K562 (cell line): ENCODE results near the gene ACVR1C. TPM values are rescaled to one million over a fixed set of nuclear protein-coding genes. Genes with fewer than 3 reads are reported as not detected.

ENCODE experiments used
- ATAC-seq: fragments of 200-7000 bp; cut with Tn5 transposase; 3 replicates; pipeline ENCODE4 v1.9.1; 2020; ENCODE audit warnings: moderate library complexity
- BruUV-seq: library from RNA; stranded (reverse); fragments of 400-500 nt; replicated peaks from 2 replicates; lab custom pipeline; 2021; lab: Mats Ljungman, UMichigan
- CTCF ChIA-PET: fragments of 300-600 bp; formaldehyde crosslinking; extraction: SDS; loops from one replicate; lab custom pipeline; 2021; ENCODE audit warnings: low intra/inter-chr PET ratio; lab: Yijun Ruan, JAX
- POLR2A ChIA-PET: fragments of 300-600, 350-650 bp; sonication (Branson Sonifier 250); formaldehyde crosslinking; extraction: SDS; loops from one replicate; lab custom pipeline; 2021; ENCODE audit warnings: antibody characterized with exemption, inconsistent platforms; lab: Yijun Ruan, JAX
- DNase-seq, 4 experiments: peaks; one replicate each; pipeline versions ENCODE4 v3.0.0 to v3.0.0-alpha.2; 2011 to 2018; ENCODE audit warnings: low spot score in 3 of 4, mixed read lengths in 3 of 4; ENCODE audit errors: extremely low read depth in 1 of 4
- FAIRE-seq: peaks from 2 replicates; lab custom pipeline; 2011; peaks lifted over from hg19 to GRCh38; lab: Jason Lieb, UNC
- H2AFZ ChIP-seq: 2 replicates; pipeline ENCODE4 v1.6.0; 2011; ENCODE audit warnings: low read depth, low read length, control low read depth, inconsistent platforms
- H3K27ac ChIP-seq: fragments of 200-600 bp; 3 replicates; pipeline ENCODE4 v1.8.0; 2011; ENCODE audit warnings: low read depth, mild to moderate bottlenecking, control low read depth, inconsistent platforms, low read length, moderate library complexity, mixed read lengths; ENCODE audit errors: extremely low read depth
- H3K27me3 ChIP-seq, 2 experiments: fragments of 300-600 bp in 1 of 2; 2 replicates in 1 of 2; 3 replicates in 1 of 2; pipeline versions ENCODE4 v1.6.0 to v1.8.0; 2011; ENCODE audit warnings: inconsistent platforms in 2 of 2, low read length in 2 of 2, mild to moderate bottlenecking in 1 of 2, mixed read lengths in 1 of 2, moderate library complexity in 1 of 2; ENCODE audit not compliant: control insufficient read depth in 2 of 2, insufficient read depth in 2 of 2
- H3K36me3 ChIP-seq: fragments of 300-600 bp; 3 replicates; pipeline ENCODE4 v1.8.0; 2011; ENCODE audit warnings: mild to moderate bottlenecking, low read length, inconsistent platforms; ENCODE audit not compliant: control insufficient read depth, insufficient read depth
- H3K4me1 ChIP-seq, 2 experiments: fragments of 200-600 bp in 1 of 2; replicated peaks in 1 of 2; 2 replicates in 1 of 2; 3 replicates in 1 of 2; pipeline versions ENCODE4 v1.5.1 to v1.8.0; 2011; ENCODE audit warnings: inconsistent platforms in 2 of 2, low read length in 2 of 2, mild to moderate bottlenecking in 1 of 2, mixed read lengths in 1 of 2, moderate library complexity in 1 of 2; ENCODE audit not compliant: control insufficient read depth in 2 of 2, insufficient read depth in 2 of 2
- H3K4me2 ChIP-seq: 2 replicates; pipeline ENCODE4 v1.6.1; 2011; ENCODE audit warnings: low read length, control low read depth, inconsistent platforms, mixed read lengths; ENCODE audit not compliant: insufficient read depth
- H3K4me3 ChIP-seq: fragments of 200-600 bp; sonication (generic), shearing (Covaris generic); 2 replicates; pipeline ENCODE4 v1.5.1; 2016; ENCODE audit warnings: control low read depth, inconsistent platforms
- H3K79me2 ChIP-seq: fragments of 200-600 bp; 3 replicates; pipeline ENCODE4 v1.8.0; 2011; ENCODE audit warnings: low read length, inconsistent platforms; ENCODE audit not compliant: control insufficient read depth, insufficient read depth
- H3K9ac ChIP-seq, 2 experiments: 2 replicates each; pipeline versions ENCODE4 v1.6.0 to v1.6.1; 2011; ENCODE audit warnings: low read depth in 2 of 2, low read length in 2 of 2, control low read depth in 1 of 2, inconsistent platforms in 1 of 2, mild to moderate bottlenecking in 1 of 2, mixed read lengths in 1 of 2; ENCODE audit not compliant: insufficient read depth in 1 of 2
- H3K9me1 ChIP-seq: one replicate; pipeline ENCODE4 v1.6.0; 2011; ENCODE audit warnings: inconsistent platforms, mild to moderate bottlenecking, low read length, moderate library complexity; ENCODE audit not compliant: control insufficient read depth, insufficient read depth
- H3K9me3 ChIP-seq: replicated peaks from 2 replicates; pipeline ENCODE4 v1.5.1; 2011; ENCODE audit warnings: low read depth, low read length, inconsistent platforms; ENCODE audit not compliant: control insufficient read depth, insufficient read depth
- H4K20me1 ChIP-seq: replicated peaks from 2 replicates; pipeline ENCODE4 v1.6.1; 2011; ENCODE audit warnings: low read length, inconsistent platforms, mixed read lengths; ENCODE audit not compliant: control insufficient read depth, insufficient read depth
- HLTF ChIP-seq: fragments of 450-650 bp; IDR thresholded peaks from 2 replicates; pipeline ENCODE4 v1.6.1; 2016
- NCOA1 ChIP-seq: fragments of 450-650 bp; IDR thresholded peaks from 2 replicates; pipeline ENCODE4 v1.6.1; 2016; ENCODE audit warnings: low read depth
- RFX1 ChIP-seq: fragments of 450-650 bp; IDR thresholded peaks from 2 replicates; pipeline ENCODE4 v1.6.1; 2016; ENCODE audit warnings: mild to moderate bottlenecking, moderate library complexity
- ZC3H4 ChIP-seq: sonication (generic); formaldehyde crosslinking; IDR thresholded peaks from 2 replicates; pipeline ENCODE4 v1.9.0; 2021; ENCODE audit warnings: missing genetic modification reagents, borderline replicate concordance
- WGBS: fragments of 100-300 bp; shearing (Covaris generic); methylation state at CpG from one replicate; pipeline ENCODE4 v1.1.6; 2016; ENCODE audit warnings: low coverage, mixed read lengths; ENCODE audit not compliant: insufficient coverage; ENCODE audit errors: missing lambda C conversion rate; 5-methylcytosine and 5-hydroxymethylcytosine counted together
- in situ Hi-C: fragments of 300-500 bp; cut with MboI; formaldehyde crosslinking; loops from 4 replicates; pipeline ENCODE4 v1.15.0; 2018; ENCODE audit warnings: inconsistent platforms, mixed read lengths
- intact Hi-C: fragments of 100-400 bp; cut with micrococcal nuclease; formaldehyde crosslinking; loops from 2 replicates; pipeline ENCODE4 v1.14.2; 2022
- polyA plus RNA-seq, 8 experiments: library from polyadenylated mRNA; depleted of rRNA in 4 of 8; stranded (reverse) in 5 of 8; unstranded in 3 of 8; fragments of >200 nt; fragmentation: Nextera tagmentation in 2 of 8; fragmentation: Illumina TruSeq in 1 of 8; extraction: Ambion mirVana in 2 of 8; extraction: Trizol in 1 of 8; gene quantifications; 2 replicates each; pipeline versions ENCODE4 v1.2.1 to v1.2.3, GENCODE V29; 2011 to 2014; ENCODE audit warnings: inconsistent platforms in 1 of 8, missing spikeins in 1 of 8
- total RNA-seq, 7 experiments: library from RNA; depleted of rRNA in 6 of 7; stranded (reverse); fragments of >200 nt in 6 of 7; fragmentation: Illumina TruSeq in 2 of 7; extraction: Trizol in 2 of 7; gene quantifications; 2 replicates each; pipeline versions ENCODE4 v1.2.1 to v1.2.3, GENCODE V29; 2011 to 2021; ENCODE audit warnings: low replicate concordance in 1 of 7

Gene ACVR1C
- total and polyA plus RNA-seq, 9 of the 15 experiments (the other 6 are each of a cell fraction or from before 2014, with no cell fraction given) = 0.05 to 0.58 (median 0.28) TPM

DNA sequence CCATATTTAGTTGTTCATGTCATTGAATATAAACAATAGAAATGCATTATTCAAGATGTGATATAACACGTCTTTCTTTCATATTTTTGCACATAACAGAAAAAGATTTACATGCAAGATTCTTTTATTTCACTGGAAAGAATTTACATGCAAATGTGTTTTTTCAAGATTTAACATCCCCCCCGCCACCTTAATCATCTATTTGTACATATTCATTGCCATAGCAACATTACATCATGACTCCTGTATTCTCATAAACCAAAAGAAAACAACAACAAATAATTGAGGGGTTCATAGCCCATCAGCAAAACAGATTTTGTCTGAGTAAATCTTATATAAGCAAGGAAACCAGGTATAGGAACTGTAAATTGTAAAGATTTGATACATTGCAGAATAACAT lies 3.2 kb upstream of the ACVR1C start:
- DNase-seq (no peak), ATAC-seq (no peak), FAIRE-seq (no peak)
- CTCF ChIA-PET = no interaction called here
- H3K36me3 ChIP-seq = no peaks in the 10 kb centered on the region
- H3K4me3 ChIP-seq = no peak overlapping the region
- no peak overlapping the region for H3K27ac ChIP-seq
- no peak overlapping the region for H2AFZ ChIP-seq
- in situ Hi-C loops (no loop called here), intact Hi-C loops (no loop called here)
- 0% methylated on average over 2 of the region's 2 CpGs for WGBS
- H3K9me1 ChIP-seq = no peaks in the 10 kb centered on the region
- no TSS peak for BruUV-seq
- no peaks in the 10 kb centered on the region for H3K9me3 ChIP-seq
- H3K4me1 ChIP-seq = peaks cover 0 to 13% of the 10 kb centered on the region in 2 experiments; a peak in 2 of 5 replicates
- H3K27me3 ChIP-seq = peaks cover 13 to 16% of the 10 kb centered on the region in 2 experiments
- H3K79me2 ChIP-seq = no peaks in the 10 kb centered on the region
- TF ChIP-seq RFX1 (peak; percentile 22; the same call in 1 of the 2 replicates), NCOA1 (no peak)
- no peak overlapping the region for H3K9ac ChIP-seq
- no peaks in the 10 kb centered on the region for H4K20me1 ChIP-seq
- H3K4me2 ChIP-seq = no peak overlapping the region
- POLR2A ChIA-PET = interaction anchor here (0.7 kb wide), 1 partner anchor 35 kb away, joined by 3 read pairs; no protein-coding TSS in a partner anchor

GRCh38 chr2:157627594-157628476 lies 829 bp downstream of the ACVR1C start:
- POLR2A ChIA-PET = interaction anchor here (0.6 to 2.2 kb wide), 4 partner anchors 9 to 550 kb away, joined by 3 to 4 read pairs (median 4); no protein-coding TSS in a partner anchor
- Histone ChIP-seq H3K9ac (peak overlapping the region in 1 of 2 experiments; percentile 61; a peak in 1 of 4 replicates), H3K79me2 (no peaks in the 10 kb centered on the region), H3K9me1 (no peaks in the 10 kb centered on the region), H3K27me3 (peaks cover 13 to 16% of the 10 kb centered on the region in 2 experiments), H2AFZ (no peak overlapping the region), H4K20me1 (no peaks in the 10 kb centered on the region), H3K36me3 (no peaks in the 10 kb centered on the region), H3K4me1 (peaks cover 0 to 13% of the 10 kb centered on the region in 2 experiments; a peak in 2 of 5 replicates), H3K9me3 (no peaks in the 10 kb centered on the region), H3K27ac (no peak overlapping the region), H3K4me3 (peak overlapping the region; percentile 48), H3K4me2 (no peak overlapping the region)
- CTCF ChIA-PET = no interaction called here
- FAIRE-seq = no peak
- TF ChIP-seq HLTF = no peak
- 0 out of 2 replicates have a peak, but pooled peaks have one; percentile 37 for TF ChIP-seq ZC3H4 (CRISPR knock-in tag)
- no peak; the same call in 1 of the 3 replicates for ATAC-seq
- intact Hi-C loops = loop anchor here (5.0 kb wide), 1 partner anchor 124 kb away; no protein-coding TSS in a partner anchor
- in situ Hi-C loops = no loop called here
- no peak for DNase-seq
- BruUV-seq = no TSS peak
- 27% methylated on average over 21 of the region's 31 CpGs for WGBS
